Right renal cortex interstitium (tissue), 3 donors: ENCODE results near the gene TNFRSF8. TPM values are rescaled to one million over a fixed set of nuclear protein-coding genes. Genes with fewer than 3 reads are reported as not detected.
"Not testable (repeated sequence)": the region's sequence is repeated elsewhere in the genome, so short reads cannot be mapped to it uniquely, and the experiment has no call there.

ENCODE experiments used
- DNase-seq, 3 donors: peaks; one replicate each; pipeline ENCODE4 v3.0.0-alpha.2; 2013; ENCODE audit warnings: low read depth in 3 of 3, low spot score in 2 of 3
- polyA plus RNA-seq, 3 donors: library from polyadenylated mRNA; unstranded; fragments of 120-200 nt; gene quantifications; one replicate each; pipeline ENCODE4 v1.2.1, GENCODE V29; 2013; ENCODE audit not compliant: insufficient read length in 3 of 3

The TNFRSF8 gene
- polyA plus RNA-seq, 3 donors = 0.47 to 0.75 (median 0.71) TPM

- no peak for DNase-seq
These were observed 24.5 kb upstream of the TNFRSF8 start for GRCh38 chr1:12038356-12039163.

- no peak for DNase-seq
These were observed 24.0 kb upstream of the TNFRSF8 start for GRCh38 chr1:12039164-12039525.

GRCh38 chr1:12039824-12040456 is 23.2 kb upstream of the TNFRSF8 start:
- DNase-seq = not testable (repeated sequence)

GRCh38 chr1:12040457-12041051 is 22.5 kb upstream of the TNFRSF8 start:
- no peak for DNase-seq

- DNase-seq = not testable (repeated sequence)
These were observed 18.8 kb upstream of the TNFRSF8 start for GRCh38 chr1:12044187-12044877.

- no peak for DNase-seq
These were observed 16.4 kb upstream of the TNFRSF8 start for GRCh38 chr1:12046749-12047119.

- DNase-seq = no peak
These were observed 15.8 kb upstream of the TNFRSF8 start for GRCh38 chr1:12047120-12047876.

- no peak for DNase-seq
These were observed 14.7 kb upstream of the TNFRSF8 start for GRCh38 chr1:12048372-12048771.

GRCh38 chr1:12049616-12050015 is 13.5 kb upstream of the TNFRSF8 start:
- no peak for DNase-seq

GRCh38 chr1:12051361-12051760 is 11.7 kb upstream of the TNFRSF8 start:
- DNase-seq = no peak

GRCh38 chr1:12052008-12052573 is 11.0 kb upstream of the TNFRSF8 start:
- DNase-seq = no peak

- DNase-seq = no peak
These were observed 10.0 kb upstream of the TNFRSF8 start for GRCh38 chr1:12052997-12053686.

GRCh38 chr1:12053752-12054548 is 9.2 kb upstream of the TNFRSF8 start:
- DNase-seq = no peak

- no peak for DNase-seq
These were observed 7.8 kb upstream of the TNFRSF8 start for GRCh38 chr1:12055259-12055658.

- no peak for DNase-seq
These were observed 6.7 kb upstream of the TNFRSF8 start for GRCh38 chr1:12056331-12056841.

GRCh38 chr1:12057382-12057781 is 5.7 kb upstream of the TNFRSF8 start:
- DNase-seq = no peak

GRCh38 chr1:12057940-12058687 is 5.0 kb upstream of the TNFRSF8 start:
- no peak for DNase-seq

- no peak for DNase-seq
These were observed 3.9 kb upstream of the TNFRSF8 start for GRCh38 chr1:12059226-12059625.
